ENCODE measurements around the gene GRIK3.

GRCh38 chr1:36981126-36981525 is 53.2 kb downstream of the GRIK3 start:
- TF ChIP-seq CTCF (IDR thresholded peaks at IDR 0.05; ENCODE audit: low read depth, low read length), result no peak
- no peak for TF ChIP-seq EZH2phosphoT487 (IDR thresholded peaks at IDR 0.05; ENCODE audit: low read depth)
